Activated CD8-positive, alpha-beta memory T cell treated with anti-CD3 and anti-CD28 coated beads, Interleukin-2, amount 50 U/mL, for 48 hours (primary cell): Measurements from ENCODE around the gene PTPRG.

Experiments
- DNase-seq: peaks from one replicate; pipeline ENCODE4 v3.0.0-alpha.2; 2020

PTPRG gene

GRCh38 chr3:62169906-62170660, 608.7 kb downstream of the PTPRG start:
- DNase-seq = no peak

DNA sequence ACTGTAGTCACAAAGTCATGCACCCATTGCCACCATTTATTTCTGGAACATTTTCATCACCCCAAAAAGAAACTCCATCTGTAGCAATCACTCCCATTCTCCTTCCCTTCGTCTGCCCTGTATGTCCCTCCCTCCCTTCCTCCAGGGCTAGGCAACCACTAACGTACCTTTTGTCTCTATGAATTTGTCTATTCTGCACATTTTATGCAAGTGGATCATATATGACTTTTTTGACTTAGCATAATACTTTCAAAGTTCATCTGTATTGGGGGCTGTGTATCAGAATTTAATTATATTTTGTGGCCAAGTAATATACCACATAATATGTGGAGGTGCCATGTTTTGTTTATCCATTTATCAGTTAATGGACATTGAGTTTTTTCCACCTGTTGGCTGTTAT, 610.4 kb downstream of the PTPRG start:
- DNase-seq = no peak

DNA sequence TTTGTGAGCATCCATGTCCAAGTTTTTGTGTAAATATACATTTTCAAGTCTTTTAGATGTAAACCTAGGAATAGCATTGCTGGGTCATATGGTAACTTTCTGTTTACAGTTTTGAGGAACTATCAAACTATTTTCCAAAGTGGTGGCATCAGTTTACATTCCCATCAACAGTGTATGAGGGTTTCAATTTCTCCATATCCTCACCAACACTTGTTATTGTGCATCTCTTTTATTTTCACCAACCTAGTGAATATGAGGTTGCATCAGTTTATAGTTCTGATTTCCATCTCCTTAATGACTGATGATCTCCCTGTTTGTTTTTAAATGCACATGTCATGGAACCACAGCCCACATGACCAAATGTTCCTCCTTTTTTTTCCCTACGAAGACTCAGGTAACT, 610.8 kb downstream of the PTPRG start:
- no peak for DNase-seq

DNA sequence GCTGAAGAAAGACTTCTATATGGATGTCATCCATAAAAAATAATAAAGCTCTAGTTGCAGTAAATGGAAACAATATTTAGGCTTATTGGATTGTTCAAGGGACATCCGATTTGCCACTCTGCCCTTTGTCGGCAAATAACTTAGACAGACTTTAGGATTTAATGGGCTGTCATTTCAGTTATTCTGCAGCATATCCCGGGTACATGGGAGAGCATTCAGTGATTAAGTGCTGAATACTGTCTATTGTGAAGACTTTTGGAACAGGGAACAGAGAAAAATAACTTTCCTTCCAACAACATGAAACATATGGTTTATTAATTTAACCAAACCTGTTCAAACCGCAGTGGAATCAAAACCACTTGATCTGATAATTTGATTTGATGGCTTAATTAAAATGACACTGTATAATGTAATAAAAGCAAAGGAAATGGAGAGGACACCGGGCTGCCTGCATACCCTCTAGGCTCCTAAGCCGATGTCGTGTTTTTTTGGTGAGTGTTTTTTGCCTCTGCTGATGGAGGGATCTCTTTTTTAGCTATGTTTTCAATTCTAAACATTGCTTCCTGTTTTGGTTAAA, 612.7 kb downstream of the PTPRG start:
- no peak for DNase-seq

- no peak for DNase-seq
These were observed 613.8 kb downstream of the PTPRG start for GRCh38 chr3:62175161-62175560.

DNA sequence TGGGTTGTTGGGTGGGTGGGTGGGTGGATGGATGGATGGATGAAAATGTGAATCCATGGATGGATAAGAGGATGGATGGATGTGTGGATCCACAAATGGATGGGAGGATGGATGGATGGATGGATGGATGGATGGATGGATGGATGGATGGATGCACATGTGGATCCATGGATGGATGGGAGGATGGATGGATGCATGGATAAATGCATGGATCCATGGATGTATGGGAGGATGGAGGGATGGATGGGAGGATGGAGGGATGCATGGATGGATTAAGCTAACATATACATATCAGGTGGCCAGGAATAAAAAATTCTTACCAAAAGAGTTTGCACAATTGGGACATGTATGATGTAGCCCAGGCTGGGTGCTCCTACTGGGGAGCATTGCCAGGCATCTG, 616.7 kb downstream of the PTPRG start:
- no peak for DNase-seq

DNA sequence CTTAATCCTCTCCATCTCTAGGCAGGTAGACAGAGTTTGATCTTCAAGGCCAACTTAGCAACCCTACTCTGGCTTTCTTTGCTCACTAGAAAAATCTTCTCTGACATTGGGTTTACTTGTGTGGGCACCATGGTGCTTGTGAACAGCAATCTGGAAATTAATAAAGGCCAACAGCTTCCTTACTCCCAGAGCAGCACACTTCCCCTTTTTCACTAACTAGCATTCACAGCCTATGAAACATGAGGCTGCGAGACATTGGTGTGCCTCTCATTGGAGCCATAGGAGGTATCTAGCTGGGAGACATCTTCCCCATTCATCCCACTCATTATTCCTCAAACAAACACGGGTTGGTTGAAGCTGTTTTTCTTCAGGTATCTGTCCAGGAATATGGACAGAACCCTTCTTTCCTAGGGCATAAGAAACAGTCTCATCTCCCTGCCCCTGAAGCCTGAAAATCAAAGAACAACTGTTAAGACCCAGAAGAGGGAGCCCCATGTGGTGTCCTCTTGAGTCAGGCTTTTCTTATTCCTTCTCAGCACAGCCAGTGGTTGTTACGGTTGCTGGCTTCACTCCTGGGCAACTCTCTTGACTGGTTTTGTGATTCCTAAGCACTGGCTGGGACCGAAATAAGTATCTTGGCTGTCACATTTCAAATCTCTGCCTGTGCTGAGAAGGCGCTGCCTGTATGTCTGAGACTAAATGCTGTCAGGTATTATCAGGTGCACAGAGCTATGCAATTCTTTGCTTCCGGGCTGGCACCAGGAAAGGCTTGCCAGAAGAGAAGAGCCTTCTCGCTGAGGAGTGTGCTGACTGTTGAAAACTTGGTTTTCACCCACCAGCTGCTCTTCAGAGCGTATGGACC, 617.6 kb downstream of the PTPRG start:
- no peak for DNase-seq

DNA sequence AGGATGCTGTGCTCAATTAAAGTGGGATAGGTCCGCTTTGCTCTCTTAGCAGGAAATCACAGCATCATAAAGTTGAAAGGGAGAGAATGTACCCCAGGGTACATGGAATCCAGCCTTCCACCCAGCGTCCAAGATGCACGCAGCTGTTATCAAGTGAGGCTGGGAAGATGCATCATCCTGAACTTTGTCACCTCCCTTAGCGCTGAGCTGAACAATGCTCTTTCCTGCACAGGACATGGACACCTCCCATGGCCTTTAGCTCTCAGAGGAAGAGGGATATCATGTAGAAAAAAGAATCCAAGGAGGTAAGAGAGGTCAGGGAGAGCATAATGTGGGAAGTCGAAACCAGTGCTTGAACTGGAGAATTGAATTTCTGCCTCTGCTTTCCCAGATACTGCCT, 619.1 kb downstream of the PTPRG start:
- DNase-seq = no peak

GRCh38 chr3:62183087-62183486, 621.7 kb downstream of the PTPRG start:
- no peak for DNase-seq

- DNase-seq = no peak
These were observed 622.6 kb downstream of the PTPRG start for GRCh38 chr3:62183969-62184368.

- no peak for DNase-seq
These were observed 623.2 kb downstream of the PTPRG start for GRCh38 chr3:62184559-62184958.

DNA sequence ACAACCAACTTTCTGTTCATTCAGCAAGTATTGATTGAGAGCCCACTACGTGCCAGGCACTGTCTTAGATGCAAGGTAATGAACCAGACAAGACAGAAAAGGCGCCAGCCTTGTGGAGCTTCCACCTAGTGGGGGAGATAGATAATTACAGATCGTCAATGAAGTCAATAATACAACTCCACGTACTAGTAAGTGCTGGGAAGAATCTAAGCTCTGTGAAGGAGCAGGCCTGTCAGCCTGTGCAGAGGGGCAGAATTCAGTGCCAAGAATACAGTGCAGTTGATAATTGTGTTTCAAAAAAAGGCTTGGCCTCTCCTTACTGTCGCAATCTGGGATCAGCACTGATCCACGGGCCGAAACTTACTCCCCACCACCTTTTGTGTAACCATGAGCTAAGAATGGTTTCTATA, 625.7 kb downstream of the PTPRG start:
- DNase-seq = no peak

DNA sequence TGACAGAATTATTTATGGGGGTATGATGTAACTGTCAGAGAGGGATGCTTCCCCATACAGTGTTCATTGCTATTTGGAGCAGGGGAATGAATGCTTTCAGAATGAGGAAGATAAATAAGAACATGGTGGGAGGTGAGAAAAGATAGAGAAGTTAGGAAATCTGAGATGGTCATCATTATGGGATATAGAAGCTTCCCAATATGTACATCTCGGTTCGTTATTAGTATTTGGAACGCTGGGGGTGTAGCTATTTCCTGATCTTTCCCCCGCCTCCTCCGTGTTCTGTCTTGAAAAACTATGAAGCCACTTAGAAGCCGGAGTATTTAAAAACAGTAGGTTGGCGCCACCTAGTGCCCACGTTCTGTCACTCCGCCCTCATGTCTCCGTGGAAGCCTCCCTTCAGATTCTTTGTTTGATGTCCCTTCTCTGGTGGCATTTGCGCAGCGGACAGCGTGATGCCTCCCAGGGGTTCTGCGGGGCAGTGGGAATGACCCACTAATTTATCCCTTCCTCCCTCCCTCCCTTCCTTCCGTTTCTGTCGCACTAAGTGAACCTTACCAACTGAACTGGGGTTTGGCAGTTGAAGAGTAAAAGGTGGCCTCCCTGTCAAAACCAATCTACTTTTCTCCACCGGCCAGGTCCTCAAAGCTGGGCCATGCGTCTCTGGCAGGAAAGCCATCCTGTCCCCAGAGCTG, 627.5 kb downstream of the PTPRG start:
- peak; percentile 76 for DNase-seq

GRCh38 chr3:62189376-62189698, 628.0 kb downstream of the PTPRG start:
- no peak for DNase-seq

- no peak for DNase-seq
These were observed 631.5 kb downstream of the PTPRG start for GRCh38 chr3:62192891-62193290.

GRCh38 chr3:62193586-62194345, 632.4 kb downstream of the PTPRG start:
- no peak for DNase-seq

DNA sequence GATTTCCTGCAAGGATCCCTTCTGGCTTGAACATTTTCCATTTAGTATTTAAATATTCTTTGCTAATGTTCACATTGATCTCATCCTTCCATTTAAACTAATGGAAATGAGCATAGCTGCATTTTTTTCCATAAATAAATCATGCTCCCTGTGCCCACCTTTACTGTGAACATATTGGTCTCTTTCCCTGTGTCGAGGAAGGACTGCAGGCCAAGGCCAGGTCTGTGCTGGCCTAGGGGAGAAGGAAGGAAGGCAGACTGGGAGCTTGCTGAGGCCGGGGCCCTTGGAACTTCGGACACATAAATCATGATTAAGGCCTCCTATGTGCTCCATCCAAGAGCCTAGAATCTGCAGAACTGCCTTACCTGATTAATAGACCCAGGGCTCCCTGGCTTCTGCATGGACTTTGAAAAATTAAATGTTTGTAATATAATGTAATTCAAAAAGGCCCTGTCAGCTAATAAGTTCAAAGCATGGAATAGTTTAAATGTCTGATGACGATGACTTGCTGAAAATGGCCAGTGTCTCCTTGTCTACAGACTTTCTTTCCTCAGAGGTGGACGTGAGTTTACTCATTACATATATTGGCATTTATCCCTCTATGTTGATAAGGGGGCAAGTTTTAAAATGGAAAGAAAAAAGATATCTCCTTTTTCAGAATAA, 636.1 kb downstream of the PTPRG start:
- no peak for DNase-seq

GRCh38 chr3:62199126-62199525, 637.8 kb downstream of the PTPRG start:
- DNase-seq = no peak

GRCh38 chr3:62201438-62202035, 640.2 kb downstream of the PTPRG start:
- no peak for DNase-seq

DNA sequence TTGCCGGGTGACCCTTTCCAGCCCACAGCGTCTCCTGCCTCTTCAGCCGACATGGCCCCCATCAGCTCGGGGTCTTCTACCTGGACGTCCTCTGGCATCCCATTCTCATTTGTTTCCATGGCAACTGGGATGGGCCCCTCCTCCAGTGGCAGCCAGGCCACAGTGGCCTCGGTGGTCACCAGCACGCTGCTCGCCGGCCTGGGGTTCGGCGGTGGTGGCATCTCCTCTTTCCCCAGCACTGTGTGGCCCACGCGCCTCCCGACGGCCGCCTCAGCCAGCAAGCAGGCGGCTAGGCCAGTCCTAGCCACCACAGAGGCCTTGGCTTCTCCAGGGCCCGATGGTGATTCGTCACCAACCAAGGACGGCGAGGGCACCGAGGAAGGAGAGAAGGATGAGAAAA, 641.8 kb downstream of the PTPRG start:
- no peak for DNase-seq

- DNase-seq = no peak
These were observed 642.2 kb downstream of the PTPRG start for GRCh38 chr3:62203561-62203960.

- DNase-seq = no peak
These were observed 645.8 kb downstream of the PTPRG start for GRCh38 chr3:62207197-62207596.
